Upper lobe of left lung (tissue), 4 donors: ENCODE measurements around the gene ACAA2.
A peak's percentile ranks its signal among the peaks of the same experiment; 100 is the strongest.

Experiments used
- CTCF ChIP-seq, 6 experiments: fragments of 450-650 bp in 4 of 6; fragments of 200-600 bp in 2 of 6; sonication (generic) in 2 of 6; IDR thresholded peaks; one replicate each; pipeline ENCODE4 v1.5.1; 2016 to 2019; ENCODE audit warnings: antibody characterized with exemption in 6 of 6
- POLR2A ChIP-seq, 4 donors: fragments of 450-650 bp; IDR thresholded peaks; one replicate each; pipeline ENCODE4 v1.5.1; 2016 to 2017; ENCODE audit warnings: antibody characterized with exemption in 4 of 4, mild to moderate bottlenecking in 2 of 4
- POLR2AphosphoS5 ChIP-seq, 2 donors: sonication (generic); formaldehyde crosslinking; IDR thresholded peaks; one replicate each; pipeline ENCODE4 v1.5.1; 2017; ENCODE audit warnings: antibody characterized with exemption in 2 of 2

GRCh38 chr18:49859021-49859359 is 45.7 kb upstream of the ACAA2 start:
- TF ChIP-seq POLR2A (IDR thresholded peaks at IDR 0.05): no peak
- TF ChIP-seq CTCF (IDR thresholded peaks at IDR 0.05): peak in 2 of 6 experiments; percentile 11 to 15
- TF ChIP-seq POLR2AphosphoS5 (IDR thresholded peaks at IDR 0.05): no peak
